Gastroesophageal sphincter (tissue), 4 donors: ENCODE results near the gene PKP3. TPM values are rescaled to one million over a fixed set of nuclear protein-coding genes. Genes with fewer than 3 reads are reported as not detected.

Source experiments
- ATAC-seq: fragments of 150-250 bp; one replicate; pipeline ENCODE4 v1.9.1; 2016; ENCODE audit warnings: mild to moderate bottlenecking, moderate library complexity
- H3K27ac ChIP-seq, 4 donors: fragments of 200-600 bp; sonication (generic) in 3 of 4; 1 replicate in 3 of 4; 2 replicates in 1 of 4; pipeline ENCODE4 v1.5.1; 2016 to 2019
- H3K27me3 ChIP-seq: fragments of 200-600 bp; sonication (generic); one replicate; pipeline ENCODE4 v1.5.1; 2019
- H3K36me3 ChIP-seq, 2 donors: fragments of 200-600 bp; sonication (generic); one replicate each; pipeline ENCODE4 v1.5.1; 2019; ENCODE audit warnings: control low read depth in 1 of 2
- H3K4me1 ChIP-seq, 3 donors: fragments of 200-600 bp; sonication (generic); 1 replicate in 2 of 3; 2 replicates in 1 of 3; pipeline ENCODE4 v1.5.1; 2016 to 2019; ENCODE audit warnings: control low read depth in 2 of 3
- H3K4me3 ChIP-seq, 2 donors: fragments of 200-600 bp; sonication (generic); one replicate each; pipeline ENCODE4 v1.5.1; 2019; ENCODE audit warnings: mild to moderate bottlenecking in 1 of 2, moderate library complexity in 1 of 2
- H3K9me3 ChIP-seq, 3 donors: fragments of 200-600 bp; sonication (generic); one replicate each; pipeline ENCODE4 v1.5.1; 2017 to 2019; ENCODE audit warnings: control low read depth in 2 of 3
- EP300 ChIP-seq: sonication (generic); formaldehyde crosslinking; IDR thresholded peaks from one replicate; pipeline ENCODE4 v1.6.1; 2017; ENCODE audit warnings: antibody characterized with exemption, mild to moderate bottlenecking
- POLR2A ChIP-seq, 2 donors: fragments of 450-650 bp; IDR thresholded peaks; one replicate each; pipeline ENCODE4 v1.6.1; 2017; ENCODE audit warnings: antibody characterized with exemption in 2 of 2, mild to moderate bottlenecking in 2 of 2, moderate library complexity in 1 of 2
- POLR2AphosphoS5 ChIP-seq: sonication (generic); formaldehyde crosslinking; IDR thresholded peaks from one replicate; pipeline ENCODE4 v1.6.1; 2017; ENCODE audit warnings: antibody characterized with exemption
- WGBS, 2 donors: methylation state at CpG; one replicate each; pipeline ENCODE4 v1.1.5; 2018; ENCODE audit warnings: low coverage in 1 of 2; 5-methylcytosine and 5-hydroxymethylcytosine counted together
- total RNA-seq, 4 donors: library from RNA; depleted of rRNA; stranded (reverse); fragments of >200 nt; gene quantifications; one replicate each; pipeline ENCODE4 v1.1.0, GENCODE V29; 2016
- TF ChIP-seq, protein P1 (sequence below), 4 experiments: fragments of 200-600 bp in 2 of 4; fragments of 450-650 bp in 2 of 4; sonication (generic) in 1 of 4; IDR thresholded peaks; one replicate each; pipeline ENCODE4 v1.5.1; 2017 to 2019; ENCODE audit warnings: antibody characterized with exemption in 4 of 4, mild to moderate bottlenecking in 2 of 4, moderate library complexity in 2 of 4

Gene PKP3
- total RNA-seq, 4 donors from 2014 or later, result 0.67 to 14.3 (median 2.3) TPM

DNA sequence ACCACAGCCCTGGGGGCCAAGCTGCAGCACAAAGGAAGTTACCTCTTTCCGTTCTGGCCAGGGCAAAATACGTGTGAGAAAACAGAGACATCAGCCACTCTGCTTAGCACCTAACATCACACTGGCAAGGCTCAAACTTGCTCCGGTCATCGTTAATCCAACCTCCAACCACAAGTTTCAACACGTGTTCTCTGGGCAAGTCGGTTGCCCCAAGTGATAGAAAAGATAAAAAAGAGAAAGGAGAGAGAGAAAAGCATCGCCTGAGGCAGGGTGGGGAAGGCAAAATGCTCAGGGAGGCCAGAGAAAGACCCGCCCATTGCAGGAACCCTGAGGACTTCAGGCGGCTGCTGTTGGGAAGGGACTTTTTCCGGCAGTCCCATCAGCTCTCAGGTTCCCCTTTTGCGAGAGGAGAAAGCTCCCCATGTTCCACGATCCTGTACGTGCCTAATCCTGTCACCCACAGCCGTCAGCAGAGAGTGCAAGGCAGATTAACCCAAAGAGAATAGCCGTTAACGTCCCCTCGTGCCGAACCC, 43.2 kb upstream of the PKP3 start:
- H3K27me3 ChIP-seq, result no peaks in the 10 kb centered on the region
- TF ChIP-seq POLR2AphosphoS5, result no peak
- no peak for TF ChIP-seq EP300
- TF ChIP-seq, protein P1, sequence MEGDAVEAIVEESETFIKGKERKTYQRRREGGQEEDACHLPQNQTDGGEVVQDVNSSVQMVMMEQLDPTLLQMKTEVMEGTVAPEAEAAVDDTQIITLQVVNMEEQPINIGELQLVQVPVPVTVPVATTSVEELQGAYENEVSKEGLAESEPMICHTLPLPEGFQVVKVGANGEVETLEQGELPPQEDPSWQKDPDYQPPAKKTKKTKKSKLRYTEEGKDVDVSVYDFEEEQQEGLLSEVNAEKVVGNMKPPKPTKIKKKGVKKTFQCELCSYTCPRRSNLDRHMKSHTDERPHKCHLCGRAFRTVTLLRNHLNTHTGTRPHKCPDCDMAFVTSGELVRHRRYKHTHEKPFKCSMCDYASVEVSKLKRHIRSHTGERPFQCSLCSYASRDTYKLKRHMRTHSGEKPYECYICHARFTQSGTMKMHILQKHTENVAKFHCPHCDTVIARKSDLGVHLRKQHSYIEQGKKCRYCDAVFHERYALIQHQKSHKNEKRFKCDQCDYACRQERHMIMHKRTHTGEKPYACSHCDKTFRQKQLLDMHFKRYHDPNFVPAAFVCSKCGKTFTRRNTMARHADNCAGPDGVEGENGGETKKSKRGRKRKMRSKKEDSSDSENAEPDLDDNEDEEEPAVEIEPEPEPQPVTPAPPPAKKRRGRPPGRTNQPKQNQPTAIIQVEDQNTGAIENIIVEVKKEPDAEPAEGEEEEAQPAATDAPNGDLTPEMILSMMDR (IDR thresholded peaks at IDR 0.05), result no peak
- TF ChIP-seq POLR2A (IDR thresholded peaks at IDR 0.05), result no peak
- no peak for ATAC-seq
- H3K9me3 ChIP-seq, result no peaks in the 10 kb centered on the region
- 67 to 94% methylated on average over 7 to 13 of the region's 18 CpGs for WGBS, 2 donors
- peak overlapping the region in 1 of 4 donors; percentile 44 for H3K27ac ChIP-seq
- no peaks in the 10 kb centered on the region for H3K36me3 ChIP-seq
- peaks cover 5 to 36% (median 27%) of the 10 kb centered on the region in 3 donors for H3K4me1 ChIP-seq
- H3K4me3 ChIP-seq, result no peak overlapping the region

DNA sequence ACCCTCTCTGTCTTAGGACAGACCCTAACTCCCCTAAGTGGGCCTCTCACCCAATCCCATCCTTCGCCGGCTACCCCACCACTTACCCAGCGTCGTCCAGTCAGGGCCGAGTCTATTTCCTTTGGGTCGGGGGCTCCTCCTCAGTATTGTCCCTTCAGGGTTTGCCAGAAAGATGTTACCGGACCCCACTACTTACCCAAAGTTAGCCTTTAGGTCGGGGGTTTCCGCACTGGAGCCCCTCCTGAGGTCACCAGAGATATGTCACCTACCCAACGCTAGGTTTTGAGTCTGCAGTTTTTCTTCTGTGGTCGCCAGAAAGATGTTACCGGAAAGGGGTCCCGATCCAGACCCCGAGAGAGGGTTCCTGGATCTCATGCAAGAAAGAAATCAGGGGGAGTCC, 42.6 kb upstream of the PKP3 start:
- Histone ChIP-seq H3K36me3 (no peaks in the 10 kb centered on the region), H3K27ac (peak overlapping the region in 1 of 4 donors; percentile 44), H3K27me3 (no peaks in the 10 kb centered on the region), H3K4me3 (no peak overlapping the region), H3K9me3 (no peaks in the 10 kb centered on the region), H3K4me1 (peaks cover 5 to 38% (median 27%) of the 10 kb centered on the region in 3 donors)
- ATAC-seq, result no peak
- TF ChIP-seq, protein P1 (IDR thresholded peaks at IDR 0.05), result no peak
- TF ChIP-seq POLR2A (IDR thresholded peaks at IDR 0.05), result no peak
- TF ChIP-seq EP300, result no peak
- no peak for TF ChIP-seq POLR2AphosphoS5
- WGBS, 2 donors, result 95% methylated on average over 11 of the region's 14 CpGs; no CpG with 5 or more reads in 1 of the 2 donors

DNA sequence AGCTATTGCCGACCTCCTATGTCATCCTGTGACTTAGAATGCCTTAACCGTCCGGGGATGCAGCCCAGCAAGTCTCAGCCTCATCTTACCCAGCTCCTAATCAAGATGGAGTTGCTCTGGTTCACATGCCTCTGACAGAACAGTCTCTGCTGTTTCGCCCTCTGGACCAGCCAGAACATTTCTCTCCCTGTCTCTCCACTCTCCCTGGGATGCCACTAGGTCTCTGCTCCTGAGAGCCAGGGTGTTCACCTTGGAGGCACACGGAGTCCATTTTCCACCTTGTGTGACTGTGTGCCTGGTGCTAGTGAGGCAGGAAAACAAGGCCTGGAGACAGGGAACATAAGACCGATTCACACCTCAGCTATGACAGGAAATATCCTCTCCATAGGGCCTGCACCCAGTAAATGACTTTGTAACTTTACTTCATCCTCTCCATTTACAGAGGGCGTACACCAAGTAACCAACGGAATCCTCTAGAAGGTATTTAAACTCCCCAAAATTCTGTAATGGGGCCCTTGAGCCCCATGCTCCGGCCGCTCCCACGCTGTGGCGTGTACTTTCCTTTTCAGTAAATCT, 41.5 kb upstream of the PKP3 start:
- Histone ChIP-seq H3K4me3 (no peak overlapping the region), H3K36me3 (no peaks in the 10 kb centered on the region), H3K27me3 (no peaks in the 10 kb centered on the region), H3K9me3 (no peaks in the 10 kb centered on the region), H3K4me1 (peaks cover 5 to 38% (median 27%) of the 10 kb centered on the region in 3 donors), H3K27ac (peak overlapping the region; percentile 87 to 99 (median 98))
- ATAC-seq, result no peak
- WGBS, 2 donors, result 93 to 97% methylated on average over 7 to 11 of the region's 12 CpGs
- TF ChIP-seq EP300 (no peak), POLR2A (IDR thresholded peaks at IDR 0.05) (no peak), POLR2AphosphoS5 (no peak)
- TF ChIP-seq, protein P1 (IDR thresholded peaks at IDR 0.05), result no peak

DNA sequence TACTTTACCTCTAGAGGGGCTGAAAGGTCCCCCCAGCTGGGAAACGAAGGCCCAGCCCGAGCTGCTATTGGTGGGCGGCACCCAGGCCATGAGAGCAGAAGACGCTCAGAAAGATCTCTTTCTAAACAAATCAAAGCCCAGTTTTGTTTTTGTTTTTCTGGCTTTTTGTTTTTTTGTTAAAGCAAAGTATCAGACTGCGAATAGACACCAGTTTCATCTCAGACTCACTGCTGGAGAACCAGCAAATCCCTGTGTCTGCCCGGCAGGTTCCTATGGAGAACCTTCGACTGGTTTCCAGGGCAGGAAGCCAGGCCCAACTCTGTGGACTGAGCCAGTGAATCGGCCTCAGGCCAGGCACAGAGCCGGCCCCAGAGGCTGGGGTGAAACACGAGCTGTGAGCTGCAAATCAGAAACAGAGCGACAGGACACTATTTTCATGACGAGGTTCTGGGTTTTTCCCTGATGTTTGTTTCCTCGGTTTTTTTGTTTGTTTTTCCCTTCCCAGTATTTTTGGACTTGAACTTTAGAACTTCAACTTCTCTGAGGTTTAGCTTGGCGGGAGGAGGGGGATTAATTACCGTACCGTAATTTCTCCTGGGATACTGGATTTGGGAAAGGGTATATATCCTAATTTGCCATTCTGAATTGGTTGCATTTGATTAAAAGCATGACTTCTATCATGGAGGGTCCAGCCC, 40.7 kb upstream of the PKP3 start:
- H3K27ac ChIP-seq, result peak overlapping the region; percentile 87 to 99 (median 98)
- no peaks in the 10 kb centered on the region for H3K36me3 ChIP-seq
- TF ChIP-seq POLR2AphosphoS5 (peak; percentile 57), EP300 (no peak), POLR2A (IDR thresholded peaks at IDR 0.05) (peak in 1 of 2 donors; percentile 18)
- TF ChIP-seq, protein P1 (IDR thresholded peaks at IDR 0.05), result no peak
- H3K27me3 ChIP-seq, result no peaks in the 10 kb centered on the region
- no peak overlapping the region for H3K4me3 ChIP-seq
- 10 to 26% methylated on average over 14 to 16 of the region's 16 CpGs for WGBS, 2 donors
- peak; percentile 71 for ATAC-seq
- peaks cover 5 to 46% (median 31%) of the 10 kb centered on the region in 3 donors for H3K4me1 ChIP-seq
- no peaks in the 10 kb centered on the region for H3K9me3 ChIP-seq
